ENCODE results near the gene SFTPB.

DNA sequence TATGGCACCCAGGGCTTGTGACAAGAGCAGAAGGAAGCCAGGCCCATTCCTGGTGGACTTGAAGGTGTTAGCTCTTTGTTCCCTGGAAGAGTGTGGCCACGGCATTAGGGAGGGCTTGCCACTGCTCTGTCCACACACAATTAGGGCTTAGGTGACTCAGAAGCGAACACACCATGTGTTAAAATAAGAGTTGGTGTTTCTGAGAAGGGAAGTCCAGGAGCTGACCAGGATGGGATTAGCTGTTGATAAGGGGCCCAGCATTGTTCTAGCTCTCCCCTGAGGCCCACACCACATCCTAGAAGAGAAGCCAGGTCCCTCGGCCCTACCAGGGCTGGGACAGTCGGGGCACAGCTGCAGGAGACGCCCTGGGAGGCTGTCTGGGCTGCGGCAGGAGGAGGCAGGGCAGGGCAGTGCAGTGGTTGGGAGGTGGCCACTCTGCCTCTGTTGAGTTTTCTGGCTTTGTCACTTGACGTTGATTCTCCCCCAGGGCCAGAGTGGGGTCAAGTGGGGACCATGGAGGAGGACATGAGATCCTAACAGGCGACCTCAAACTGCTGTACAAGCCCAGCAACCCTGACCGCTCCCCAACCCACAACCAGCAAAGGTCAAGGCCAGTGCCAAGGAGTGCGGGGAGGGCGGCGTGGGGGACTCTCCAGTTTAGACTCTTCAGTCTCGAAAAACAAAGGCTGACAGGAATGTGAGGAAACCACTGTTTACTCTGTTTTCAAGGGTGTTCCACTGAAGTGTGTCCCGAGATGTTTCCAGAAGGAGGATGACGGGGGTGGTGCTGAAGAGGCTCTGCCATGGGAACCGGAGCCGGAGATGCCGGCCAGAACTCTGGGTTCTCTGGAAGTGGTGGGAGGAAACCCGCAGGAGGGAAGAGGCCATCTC, 42.9 kb upstream of the SFTPB start:
- TF ChIP-seq, protein P1, sequence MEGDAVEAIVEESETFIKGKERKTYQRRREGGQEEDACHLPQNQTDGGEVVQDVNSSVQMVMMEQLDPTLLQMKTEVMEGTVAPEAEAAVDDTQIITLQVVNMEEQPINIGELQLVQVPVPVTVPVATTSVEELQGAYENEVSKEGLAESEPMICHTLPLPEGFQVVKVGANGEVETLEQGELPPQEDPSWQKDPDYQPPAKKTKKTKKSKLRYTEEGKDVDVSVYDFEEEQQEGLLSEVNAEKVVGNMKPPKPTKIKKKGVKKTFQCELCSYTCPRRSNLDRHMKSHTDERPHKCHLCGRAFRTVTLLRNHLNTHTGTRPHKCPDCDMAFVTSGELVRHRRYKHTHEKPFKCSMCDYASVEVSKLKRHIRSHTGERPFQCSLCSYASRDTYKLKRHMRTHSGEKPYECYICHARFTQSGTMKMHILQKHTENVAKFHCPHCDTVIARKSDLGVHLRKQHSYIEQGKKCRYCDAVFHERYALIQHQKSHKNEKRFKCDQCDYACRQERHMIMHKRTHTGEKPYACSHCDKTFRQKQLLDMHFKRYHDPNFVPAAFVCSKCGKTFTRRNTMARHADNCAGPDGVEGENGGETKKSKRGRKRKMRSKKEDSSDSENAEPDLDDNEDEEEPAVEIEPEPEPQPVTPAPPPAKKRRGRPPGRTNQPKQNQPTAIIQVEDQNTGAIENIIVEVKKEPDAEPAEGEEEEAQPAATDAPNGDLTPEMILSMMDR (IDR thresholded peaks at IDR 0.05) = no peak
- no peak for TF ChIP-seq POLR2A (IDR thresholded peaks at IDR 0.05)
